ENCODE results near the gene C14orf39.

The C14orf39 gene

GRCh38 chr14:60485598-60486251 lies at the start of gene C14orf39:
Gene C14orf39 (minus strand): TSS chr14:60486063. CDS start chr14:60485078, 985 bp downstream.
- peak; percentile 54 for DNase-seq (ENCODE audit: low read depth)

GRCh38 chr14:60532442-60532841 lies 46.6 kb upstream of the C14orf39 start:
- DNase-seq (ENCODE audit: low read depth), result no peak

- DNase-seq (ENCODE audit: low read depth), result no peak
Measured at GRCh38 chr14:60515511-60516289, 29.8 kb upstream of the C14orf39 start.

GRCh38 chr14:60514741-60515491 lies 29.1 kb upstream of the C14orf39 start:
- DNase-seq (ENCODE audit: low read depth), result no peak

GRCh38 chr14:60514378-60514740 lies 28.5 kb upstream of the C14orf39 start:
- DNase-seq (ENCODE audit: low read depth), result no peak

- no peak for DNase-seq (ENCODE audit: low read depth)
Measured at GRCh38 chr14:60512973-60513571, 27.2 kb upstream of the C14orf39 start.

GRCh38 chr14:60512126-60512525 lies 26.3 kb upstream of the C14orf39 start:
- no peak for DNase-seq (ENCODE audit: low read depth)

- no peak for DNase-seq (ENCODE audit: low read depth)
Measured at GRCh38 chr14:60510951-60511599, 25.2 kb upstream of the C14orf39 start.

- no peak for DNase-seq (ENCODE audit: low read depth)
Measured at GRCh38 chr14:60510254-60510950, 24.5 kb upstream of the C14orf39 start.

- no peak for DNase-seq (ENCODE audit: low read depth)
Measured at GRCh38 chr14:60509438-60510253, 23.8 kb upstream of the C14orf39 start.

GRCh38 chr14:60508707-60509437 lies 23.0 kb upstream of the C14orf39 start, which contains the start of gene SIX6:
Gene SIX6 (plus strand): TSS chr14:60509146. CDS start chr14:60509399, 253 bp downstream.
- DNase-seq (ENCODE audit: low read depth), result no peak

- DNase-seq (ENCODE audit: low read depth), result no peak
Measured at GRCh38 chr14:60508363-60508706, 22.5 kb upstream of the C14orf39 start.

- DNase-seq (ENCODE audit: low read depth), result no peak
Measured at GRCh38 chr14:60506985-60507829, 21.3 kb upstream of the C14orf39 start.

- DNase-seq (ENCODE audit: low read depth), result no peak
Measured at GRCh38 chr14:60506462-60506984, 20.7 kb upstream of the C14orf39 start.

GRCh38 chr14:60506010-60506409 lies 20.1 kb upstream of the C14orf39 start:
- no peak for DNase-seq (ENCODE audit: low read depth)

- no peak for DNase-seq (ENCODE audit: low read depth)
Measured at GRCh38 chr14:60505448-60505847, 19.6 kb upstream of the C14orf39 start.

- no peak for DNase-seq (ENCODE audit: low read depth)
Measured at GRCh38 chr14:60502541-60502940, 16.7 kb upstream of the C14orf39 start.

GRCh38 chr14:60495946-60496345 lies 10.1 kb upstream of the C14orf39 start:
- no peak for DNase-seq (ENCODE audit: low read depth)

- DNase-seq (ENCODE audit: low read depth), result no peak
Measured at GRCh38 chr14:60490270-60490669, 4.4 kb upstream of the C14orf39 start.

All from HS-27A (cell line).